COLO829 (cell line): Measurements from ENCODE around the gene SNX25.
"Not testable (repeated sequence)": the region's sequence is repeated elsewhere in the genome, so short reads cannot be mapped to it uniquely, and the experiment has no call there.

Source experiments
- DNase-seq: peaks from one replicate; pipeline ENCODE4 v3.0.0; 2012; ENCODE audit warnings: low spot score

Gene SNX25

GRCh38 chr4:185307136-185307950 is 97.9 kb downstream of the SNX25 start:
- no peak for DNase-seq

DNA sequence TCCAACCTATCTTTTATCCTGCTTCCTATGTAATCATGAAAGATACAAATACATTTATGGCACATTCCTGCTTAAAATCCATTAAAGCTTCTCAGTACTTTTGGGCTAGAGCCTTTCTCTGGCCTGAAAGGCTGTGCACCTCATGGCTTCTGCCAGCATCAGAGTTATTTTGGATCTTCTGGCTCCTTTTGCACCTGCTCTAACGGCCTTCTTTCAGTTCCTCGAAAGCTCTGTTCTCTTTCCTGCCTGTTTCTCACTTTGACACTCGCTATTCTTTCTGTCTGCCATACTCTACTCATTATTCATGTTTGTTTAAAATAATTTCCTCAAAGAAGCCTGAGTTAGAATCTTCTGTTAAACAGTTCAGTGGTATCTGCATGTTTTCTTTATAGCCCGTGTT is 100.4 kb downstream of the SNX25 start:
- no peak for DNase-seq

DNA sequence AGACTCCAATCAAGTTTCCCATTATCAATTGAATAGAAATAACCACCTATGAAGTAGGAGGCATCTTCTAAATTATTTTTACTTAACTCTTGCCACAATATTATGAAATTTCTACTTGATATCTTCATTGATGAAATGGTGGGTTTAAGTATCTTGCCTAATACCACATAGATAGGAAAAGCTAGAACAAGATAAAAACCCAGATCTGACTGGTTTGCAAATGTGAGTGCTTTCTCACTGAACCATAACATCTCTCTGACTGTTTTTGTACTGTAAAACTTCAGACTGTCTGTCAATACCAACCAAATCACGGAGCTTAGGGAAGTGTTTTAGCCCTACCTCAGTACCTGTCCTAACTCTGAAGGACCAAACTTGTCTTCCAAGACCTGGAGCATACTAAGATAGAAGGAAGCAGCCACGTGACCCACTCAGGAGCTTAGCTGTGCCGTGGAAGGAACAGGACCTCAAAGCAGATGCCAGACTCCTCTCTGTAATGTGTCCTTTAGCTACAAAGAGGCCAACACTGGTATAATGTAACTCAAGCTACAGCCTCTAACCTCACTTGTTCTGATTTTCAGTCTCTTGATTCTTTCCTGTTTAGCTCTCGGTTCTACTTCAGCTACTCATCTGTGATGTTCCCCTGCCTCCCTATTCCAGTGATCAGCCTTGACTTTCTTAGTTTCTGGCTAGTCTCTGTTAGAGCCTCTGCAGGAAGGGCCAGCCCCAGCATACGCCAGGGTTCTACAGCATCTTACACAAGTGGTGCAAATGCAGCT is 101.9 kb downstream of the SNX25 start:
- DNase-seq: no peak

DNA sequence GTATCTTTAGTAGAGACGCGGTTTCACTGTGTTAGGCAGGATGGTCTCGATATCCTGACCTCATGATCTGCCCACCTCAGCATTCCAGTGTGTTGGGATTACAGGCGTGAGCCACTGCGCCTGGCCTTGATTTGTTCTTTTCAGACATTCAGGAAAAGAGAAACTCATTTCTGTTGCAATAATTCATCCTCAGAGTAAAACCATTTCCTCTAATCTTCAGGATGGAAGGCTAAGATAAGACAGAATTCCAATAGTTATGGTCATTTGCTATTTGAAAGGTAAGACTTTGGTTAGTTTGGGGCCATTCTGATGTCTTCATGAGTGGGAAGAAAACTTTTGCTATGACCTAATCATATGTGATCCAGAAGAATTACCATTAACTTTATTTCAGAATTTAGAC is 103.3 kb downstream of the SNX25 start:
- no peak for DNase-seq

- DNase-seq: not testable (repeated sequence)
These were observed 108.1 kb downstream of the SNX25 start for GRCh38 chr4:185317462-185317861.

- no peak for DNase-seq
These were observed 108.5 kb downstream of the SNX25 start for GRCh38 chr4:185317880-185318279.

- DNase-seq: no peak
These were observed 109.3 kb downstream of the SNX25 start for GRCh38 chr4:185318679-185319078.

DNA sequence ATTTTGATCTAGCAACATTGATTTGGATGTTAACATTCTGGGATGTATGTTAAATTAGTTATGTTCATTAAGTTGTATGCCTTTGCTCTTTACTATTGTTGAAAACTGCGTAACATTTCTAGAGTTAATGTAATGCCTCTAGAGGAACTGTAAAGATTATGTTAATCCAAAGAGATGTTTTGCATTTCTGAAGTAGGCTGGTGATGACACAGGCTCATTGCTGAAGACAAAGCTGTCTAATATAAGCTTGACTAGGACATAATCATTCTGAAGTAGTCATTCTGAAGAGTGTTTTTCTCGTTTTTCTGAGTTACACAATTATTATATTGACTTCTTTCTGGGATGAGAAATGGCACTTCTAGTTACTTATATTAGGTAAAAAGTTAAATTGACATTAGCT is 113.4 kb downstream of the SNX25 start:
- DNase-seq: no peak

DNA sequence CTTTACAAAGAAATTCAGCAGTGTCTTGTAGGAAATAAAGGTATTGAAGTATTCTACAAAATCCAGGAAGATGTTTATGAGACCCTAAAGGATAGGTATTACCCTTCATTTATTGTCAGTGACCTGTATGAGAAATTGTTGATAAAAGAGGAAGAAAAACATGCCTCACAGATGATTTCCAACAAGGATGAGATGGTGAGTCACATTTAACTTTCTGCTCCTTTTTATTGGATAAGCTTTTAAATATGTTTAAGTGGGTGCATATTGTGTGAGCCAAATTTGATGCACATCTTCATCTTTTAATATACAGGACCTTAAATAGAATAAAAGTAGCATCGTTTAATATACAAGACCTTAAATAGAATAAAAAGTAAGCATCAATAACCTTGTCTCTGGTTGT is 114.2 kb downstream of the SNX25 start:
- DNase-seq: no peak

- not testable (repeated sequence) for DNase-seq
These were observed 115.0 kb downstream of the SNX25 start for GRCh38 chr4:185324361-185324760.

GRCh38 chr4:185325721-185326120 is 116.3 kb downstream of the SNX25 start:
- DNase-seq: not testable (repeated sequence)

DNA sequence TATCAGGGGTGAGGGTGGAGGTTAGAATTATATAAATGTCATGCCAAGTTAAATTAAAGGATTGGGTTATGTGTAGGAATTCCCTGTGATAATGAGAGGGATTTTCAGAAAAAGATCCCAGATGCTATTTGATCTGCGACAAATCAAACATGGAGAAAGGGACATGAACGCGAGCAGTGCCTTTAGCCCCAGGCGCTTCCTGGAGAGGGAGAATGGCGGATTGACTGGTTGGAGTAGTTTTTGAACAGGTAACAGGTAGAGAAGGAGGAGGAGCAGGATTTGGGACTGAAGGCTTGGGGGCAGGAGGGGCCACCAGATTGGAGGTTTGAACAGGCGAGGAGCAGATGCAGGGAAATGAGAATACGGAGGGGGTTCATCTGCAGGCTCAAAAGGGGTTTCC is 119.2 kb downstream of the SNX25 start:
- no peak for DNase-seq

- not testable (repeated sequence) for DNase-seq
These were observed 120.6 kb downstream of the SNX25 start for GRCh38 chr4:185329879-185330510.

DNA sequence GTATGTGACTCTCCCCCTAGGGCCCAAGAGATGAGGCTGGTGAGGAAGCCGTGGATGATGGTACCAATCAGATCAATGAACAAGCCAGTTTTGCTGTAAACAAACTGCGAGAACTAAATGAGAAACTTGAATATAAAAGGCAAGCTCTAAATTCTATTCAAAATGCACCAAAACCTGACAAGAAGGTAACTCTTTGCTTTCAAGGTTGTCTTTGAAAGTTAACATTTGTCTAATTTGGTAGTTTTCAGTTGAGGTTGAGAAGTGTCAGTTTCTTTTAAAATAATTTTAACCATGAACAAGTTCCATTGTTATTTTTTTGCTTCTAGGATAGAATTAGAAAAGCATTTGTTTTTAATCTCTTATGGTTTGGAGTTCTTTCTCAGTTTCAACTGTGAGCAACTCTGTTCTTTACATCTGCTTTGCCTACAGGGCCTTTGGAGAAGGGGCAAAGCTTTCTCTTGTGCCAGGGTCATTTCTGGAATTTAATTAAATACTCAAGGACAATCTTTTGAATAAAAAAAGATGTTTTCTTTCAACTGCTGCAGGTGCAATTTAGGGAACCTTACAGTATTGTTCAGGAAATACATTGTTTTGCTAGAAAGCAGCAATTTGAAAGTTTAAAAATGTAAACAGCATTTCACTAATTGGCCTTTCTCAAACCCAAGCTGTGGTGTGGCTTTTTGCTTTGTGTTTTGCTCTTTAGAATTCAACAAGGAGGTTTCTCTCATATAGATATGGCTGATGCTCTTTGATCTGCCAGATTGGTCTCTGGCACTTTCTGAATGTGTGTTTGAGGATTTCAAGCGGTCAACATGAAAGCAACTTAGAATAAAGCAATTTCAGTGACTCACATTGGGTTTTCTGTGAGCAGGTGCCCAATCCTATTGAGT is 123.4 kb downstream of the SNX25 start:
- DNase-seq: no peak

- no peak for DNase-seq
These were observed 124.9 kb downstream of the SNX25 start for GRCh38 chr4:185334326-185334725.

DNA sequence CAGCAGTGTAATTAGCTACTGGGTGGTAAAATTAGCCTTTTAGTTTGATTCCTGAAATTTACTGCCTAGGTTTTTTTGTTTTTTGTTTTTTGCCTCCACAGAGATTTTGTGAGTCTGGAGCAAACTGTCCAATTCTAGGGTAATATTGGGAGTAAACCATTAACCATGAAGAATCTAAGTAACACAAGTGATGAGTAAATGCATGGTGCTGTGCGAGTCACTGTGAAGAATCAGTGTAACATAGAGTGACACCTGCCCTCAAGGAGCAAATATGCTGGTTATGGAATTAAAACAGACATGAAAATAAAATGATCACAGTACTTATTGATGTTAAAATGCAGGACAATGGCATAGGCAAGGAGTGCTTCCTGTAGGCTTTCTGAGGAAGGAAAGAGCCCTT is 126.2 kb downstream of the SNX25 start:
- DNase-seq: no peak

- DNase-seq: no peak
These were observed 130.5 kb downstream of the SNX25 start for GRCh38 chr4:185339941-185340340.

DNA sequence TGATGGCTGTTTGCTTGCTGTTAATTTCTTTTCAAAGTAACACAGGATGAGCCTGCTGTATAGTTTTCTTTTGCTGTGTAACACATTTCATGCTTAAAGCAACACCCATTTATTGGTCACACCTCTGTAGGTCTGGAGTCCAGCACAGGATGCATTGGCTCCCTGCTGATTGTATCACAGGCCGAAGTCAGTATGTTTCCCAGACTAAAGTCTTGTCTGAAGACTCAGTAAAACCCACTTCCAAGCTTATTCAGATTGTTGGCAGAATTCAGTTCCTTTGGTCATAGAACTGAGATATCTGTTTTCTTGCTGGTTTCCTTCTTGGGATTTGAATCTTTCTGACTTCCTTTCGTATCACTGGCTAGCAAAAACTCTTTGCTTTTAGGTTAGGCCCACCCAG is 132.0 kb downstream of the SNX25 start:
- no peak for DNase-seq

GRCh38 chr4:185341841-185342240 is 132.4 kb downstream of the SNX25 start:
- DNase-seq: no peak

GRCh38 chr4:185343726-185344581 is 134.6 kb downstream of the SNX25 start:
- no peak for DNase-seq
